GM13976 (cell line): ENCODE results near the gene AGO3.

Source experiments
- DNase-seq: peaks from one replicate; pipeline ENCODE4 v3.0.0; 2012; ENCODE audit warnings: low spot score
- CTCF ChIP-seq: IDR thresholded peaks from 2 replicates; pipeline ENCODE4 v1.5.1; 2012; ENCODE audit warnings: borderline replicate concordance, mild to moderate bottlenecking; ENCODE audit not compliant: insufficient read depth; ENCODE audit errors: extremely low read depth, missing control alignments, control extremely low read depth
- in situ Hi-C: fragments of 300-500 bp; cut with MboI; formaldehyde crosslinking; loops from one replicate; pipeline ENCODE4 v1.12.0; 2022; ENCODE audit warnings: low sequenced_read_pairs, mixed read lengths, inconsistent platforms; ENCODE audit not compliant: unreplicated experiment

Gene AGO3

GRCh38 chr1:36068866-36069265, 138.0 kb downstream of the AGO3 start:
- in situ Hi-C loops: no loop called here
- no peak for TF ChIP-seq CTCF
- no peak for DNase-seq

- in situ Hi-C loops: no loop called here
- no peak for TF ChIP-seq CTCF
- no peak for DNase-seq
These were observed 139.4 kb downstream of the AGO3 start for GRCh38 chr1:36070349-36070748.

GRCh38 chr1:36076979-36077573, 146.2 kb downstream of the AGO3 start:
- in situ Hi-C loops: no loop called here
- no peak for TF ChIP-seq CTCF
- no peak for DNase-seq

- in situ Hi-C loops: no loop called here
- no peak for TF ChIP-seq CTCF
- no peak for DNase-seq
These were observed 149.3 kb downstream of the AGO3 start for GRCh38 chr1:36080236-36080635.

- DNase-seq: no peak
- TF ChIP-seq CTCF: no peak
- in situ Hi-C loops: no loop called here
These were observed 149.9 kb downstream of the AGO3 start for GRCh38 chr1:36080801-36081200.

- no peak for TF ChIP-seq CTCF
- in situ Hi-C loops: no loop called here
- no peak for DNase-seq
These were observed 151.1 kb downstream of the AGO3 start for GRCh38 chr1:36081926-36082485.
